GM20000 (cell line): ENCODE measurements around the gene SNX22.

Experiments
- DNase-seq: peaks from one replicate; pipeline ENCODE4 v3.0.0; 2012; ENCODE audit warnings: low spot score
- TF ChIP-seq, protein P1 (sequence below): IDR thresholded peaks from 2 replicates; pipeline ENCODE4 v1.5.1; 2012; ENCODE audit warnings: mild to moderate bottlenecking, control low read depth; ENCODE audit errors: extremely low read depth, missing control alignments

SNX22 gene

DNA sequence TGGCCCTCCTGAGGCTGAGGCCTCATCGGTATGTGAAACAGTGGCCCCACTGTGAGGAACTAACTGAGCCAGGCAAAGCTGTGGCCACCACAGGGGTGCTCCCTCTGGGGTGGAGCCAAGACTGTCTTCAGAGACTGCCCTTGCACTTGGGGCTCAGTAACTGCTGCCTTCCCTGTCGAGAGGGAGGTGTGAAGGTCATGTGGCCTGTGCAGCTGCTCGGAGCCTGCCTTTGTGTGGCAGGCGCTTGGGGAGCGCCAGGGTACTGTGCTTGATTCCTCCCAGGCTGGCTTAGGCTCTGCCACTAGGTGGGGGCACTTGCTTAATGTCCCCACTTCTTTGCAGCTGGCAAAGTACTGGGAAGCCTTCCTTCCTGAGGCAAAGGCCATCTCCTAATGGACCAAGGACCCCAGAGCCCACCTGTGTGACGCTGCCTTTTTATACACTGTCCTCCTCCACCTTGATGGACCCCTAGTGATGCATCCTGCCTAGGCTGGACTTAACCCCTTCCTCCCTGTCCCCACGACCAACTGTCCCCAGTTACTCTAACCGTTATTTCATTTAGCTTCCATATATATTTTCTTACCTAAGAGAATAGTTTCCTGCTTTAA lies 14.2 kb upstream of the SNX22 start:
- TF ChIP-seq, protein P1, sequence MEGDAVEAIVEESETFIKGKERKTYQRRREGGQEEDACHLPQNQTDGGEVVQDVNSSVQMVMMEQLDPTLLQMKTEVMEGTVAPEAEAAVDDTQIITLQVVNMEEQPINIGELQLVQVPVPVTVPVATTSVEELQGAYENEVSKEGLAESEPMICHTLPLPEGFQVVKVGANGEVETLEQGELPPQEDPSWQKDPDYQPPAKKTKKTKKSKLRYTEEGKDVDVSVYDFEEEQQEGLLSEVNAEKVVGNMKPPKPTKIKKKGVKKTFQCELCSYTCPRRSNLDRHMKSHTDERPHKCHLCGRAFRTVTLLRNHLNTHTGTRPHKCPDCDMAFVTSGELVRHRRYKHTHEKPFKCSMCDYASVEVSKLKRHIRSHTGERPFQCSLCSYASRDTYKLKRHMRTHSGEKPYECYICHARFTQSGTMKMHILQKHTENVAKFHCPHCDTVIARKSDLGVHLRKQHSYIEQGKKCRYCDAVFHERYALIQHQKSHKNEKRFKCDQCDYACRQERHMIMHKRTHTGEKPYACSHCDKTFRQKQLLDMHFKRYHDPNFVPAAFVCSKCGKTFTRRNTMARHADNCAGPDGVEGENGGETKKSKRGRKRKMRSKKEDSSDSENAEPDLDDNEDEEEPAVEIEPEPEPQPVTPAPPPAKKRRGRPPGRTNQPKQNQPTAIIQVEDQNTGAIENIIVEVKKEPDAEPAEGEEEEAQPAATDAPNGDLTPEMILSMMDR: no peak
- DNase-seq: no peak

DNA sequence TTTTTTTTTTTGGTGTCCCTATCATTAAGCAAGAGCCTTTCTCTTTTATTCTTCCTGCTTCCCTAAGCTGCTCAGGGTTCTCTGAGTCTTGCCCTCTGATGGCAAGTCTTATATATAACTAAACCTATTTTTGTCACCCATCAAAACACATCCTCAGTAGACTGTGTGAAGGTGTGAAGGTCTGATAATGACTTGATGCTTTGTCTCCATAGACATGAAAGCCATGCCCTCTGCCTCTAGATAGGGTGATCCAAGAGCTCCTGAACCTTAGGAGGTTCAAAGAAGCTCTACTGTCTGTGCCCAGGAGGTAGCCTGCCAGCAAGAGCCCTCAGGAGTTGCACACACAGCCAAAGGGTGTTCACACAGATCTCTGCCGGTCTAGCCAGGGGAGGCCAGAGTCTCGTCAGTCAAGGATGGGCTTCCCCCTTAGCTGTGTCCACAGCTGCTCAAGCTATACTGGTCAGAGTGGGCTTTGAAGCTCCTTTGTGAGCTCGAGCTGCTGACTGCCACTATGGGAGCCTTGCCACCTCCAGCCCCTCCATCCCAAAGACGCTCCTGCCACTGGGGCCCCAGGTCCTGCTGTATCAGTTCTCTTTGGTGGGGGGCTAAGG lies 13.1 kb upstream of the SNX22 start:
- TF ChIP-seq, protein P1: no peak
- no peak for DNase-seq

DNA sequence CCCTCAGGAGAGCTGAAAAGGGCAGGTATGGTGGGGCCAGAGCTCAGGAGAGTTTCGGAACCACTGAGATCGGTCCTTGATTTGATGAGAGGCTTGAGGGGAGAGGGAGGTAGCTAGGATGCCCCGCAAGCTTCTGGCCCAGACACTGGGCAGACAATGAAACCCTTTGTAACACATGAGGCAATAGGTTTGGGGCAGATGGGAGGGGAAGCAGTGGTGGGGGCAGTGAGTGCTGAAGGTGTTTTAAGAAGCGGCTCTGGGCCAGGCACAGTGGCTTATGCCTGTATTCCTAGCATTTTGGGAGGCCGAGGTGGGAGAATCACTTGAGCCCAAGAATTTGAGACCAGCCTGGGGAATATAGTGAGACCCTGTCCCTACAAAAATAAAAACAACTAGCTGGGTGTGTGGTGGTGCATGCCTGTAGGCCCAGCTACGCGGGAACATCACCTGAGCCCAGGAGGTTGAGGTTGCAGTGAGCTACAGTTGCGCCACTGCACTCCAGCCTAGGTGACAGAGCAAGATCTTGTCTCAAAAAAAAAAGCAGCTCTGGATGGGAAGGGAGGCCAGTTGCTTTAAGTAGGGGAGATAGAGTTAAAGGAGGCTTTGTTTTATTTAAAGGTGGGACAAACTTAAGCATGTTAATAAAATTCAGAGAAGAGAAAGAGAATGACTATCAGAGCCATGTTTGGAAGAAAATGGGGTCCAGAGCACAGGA lies 9.6 kb upstream of the SNX22 start:
- TF ChIP-seq, protein P1: no peak
- no peak for DNase-seq

DNA sequence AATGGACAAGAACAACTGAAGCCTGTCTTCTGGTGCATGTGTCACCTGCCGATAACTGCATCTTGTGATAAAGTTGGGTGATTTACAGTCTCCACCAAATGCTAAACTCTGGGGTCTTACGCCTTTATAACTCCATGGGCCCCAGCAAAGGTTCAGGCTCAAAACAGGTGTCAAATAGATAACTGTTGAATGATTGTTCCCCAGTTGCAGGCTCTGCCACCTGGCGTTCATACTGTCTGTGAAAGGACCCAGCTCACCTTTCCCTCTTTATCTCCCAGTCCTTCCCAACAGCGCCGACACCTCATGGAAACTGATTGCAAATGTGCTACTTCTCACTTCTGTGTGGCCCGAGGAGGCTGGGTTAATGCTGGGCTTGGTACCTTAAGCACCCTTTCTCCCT lies 8.3 kb upstream of the SNX22 start:
- TF ChIP-seq, protein P1: no peak
- no peak for DNase-seq

DNA sequence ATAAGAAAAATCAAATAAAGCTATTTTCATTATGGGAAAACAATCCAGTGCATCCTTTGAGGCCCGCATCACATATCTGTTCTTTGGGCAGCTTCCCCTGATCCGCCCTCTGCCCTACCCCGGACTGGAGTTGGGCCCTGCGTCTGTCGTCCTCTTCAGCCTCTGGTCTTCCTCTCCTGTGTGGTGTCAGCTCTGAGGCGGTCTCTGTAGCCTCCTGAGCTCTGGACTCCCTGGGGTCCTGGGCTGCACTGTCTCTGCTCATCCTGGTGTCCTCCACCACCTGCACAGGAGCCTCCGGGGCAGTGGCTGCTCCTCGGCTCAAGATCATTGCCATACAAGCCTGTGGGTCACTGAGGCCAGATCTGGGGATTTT lies 7.4 kb upstream of the SNX22 start:
- TF ChIP-seq, protein P1: no peak
- no peak for DNase-seq

DNA sequence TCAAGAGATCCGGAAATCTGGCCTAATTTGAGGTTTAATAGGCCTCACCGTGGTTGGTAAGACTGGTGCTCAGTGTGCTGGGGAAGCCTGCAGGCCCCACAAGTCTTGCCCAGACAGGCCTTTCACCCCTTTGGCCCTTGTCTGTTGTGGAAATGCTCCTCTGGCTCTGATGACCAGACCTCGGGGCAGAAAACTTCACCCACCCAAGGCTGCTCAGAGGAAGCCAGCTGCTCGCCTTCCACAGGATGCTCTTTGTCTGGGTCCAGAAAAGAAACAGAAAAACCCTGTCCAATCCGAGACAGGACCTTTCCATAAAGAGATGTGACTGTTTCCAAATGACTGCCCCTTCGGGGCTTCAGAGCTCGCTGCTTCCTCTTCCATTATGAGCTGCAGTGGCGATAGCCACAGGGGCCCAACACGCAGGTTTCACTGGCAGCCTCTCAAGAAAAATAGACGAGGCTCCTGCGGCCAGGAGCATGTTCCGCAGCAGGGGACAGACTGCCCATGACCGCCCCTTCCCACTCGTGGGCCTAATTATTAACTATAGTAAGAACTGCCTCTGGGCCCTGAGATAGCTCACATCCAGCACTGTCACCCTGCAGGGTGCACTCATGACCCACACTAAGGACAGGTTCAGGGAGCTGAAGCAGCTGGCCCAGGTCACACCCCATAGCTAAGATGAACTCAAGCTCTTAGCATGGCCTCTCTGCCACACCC lies 6.8 kb upstream of the SNX22 start:
- peak; percentile 85 for DNase-seq
- TF ChIP-seq, protein P1: no peak

DNA sequence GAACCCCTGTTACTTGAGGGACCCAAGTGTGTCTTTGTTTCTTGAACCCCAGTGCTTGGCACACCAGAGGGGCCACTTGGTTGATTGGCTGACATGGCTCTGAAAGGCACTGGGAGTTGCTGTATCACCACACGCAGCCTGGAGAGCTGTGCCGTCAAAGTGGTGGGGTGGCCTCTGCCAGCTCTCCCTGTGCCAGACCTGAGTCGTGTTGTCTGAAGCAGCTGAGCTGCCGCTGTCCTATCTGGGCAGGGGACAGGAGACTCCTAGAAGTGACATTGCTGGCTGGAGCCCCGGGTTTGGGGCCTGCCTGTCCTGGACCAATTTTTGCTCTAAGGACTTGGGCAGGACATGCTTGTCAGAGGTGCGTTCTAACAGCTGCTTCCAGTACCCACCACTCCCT lies 5.5 kb upstream of the SNX22 start:
- no peak for DNase-seq
- TF ChIP-seq, protein P1: no peak
